A204.1 (cell line): ENCODE results near the gene FBLN1.
"Not testable (repeated sequence)": the region's sequence is repeated elsewhere in the genome, so short reads cannot be mapped to it uniquely, and the experiment has no call there.

ENCODE experiments used
- FAIRE-seq: peaks from 2 replicates; lab custom pipeline; 2012; peaks lifted over from hg19 to GRCh38; lab: Jason Lieb, UNC

The FBLN1 gene

GRCh38 chr22:45477366-45478107 is 25.1 kb upstream of the FBLN1 start:
- FAIRE-seq = no peak

- no peak for FAIRE-seq
Observed at GRCh38 chr22:45478108-45478771, 24.4 kb upstream of the FBLN1 start.

- FAIRE-seq = no peak
Observed at GRCh38 chr22:45480717-45481116, 22.0 kb upstream of the FBLN1 start.

GRCh38 chr22:45481661-45482060 is 21.0 kb upstream of the FBLN1 start:
- no peak for FAIRE-seq

- FAIRE-seq = no peak
Observed at GRCh38 chr22:45482169-45482568, 20.5 kb upstream of the FBLN1 start.

- FAIRE-seq = no peak
Observed at GRCh38 chr22:45483319-45483718, 19.4 kb upstream of the FBLN1 start.

- no peak for FAIRE-seq
Observed at GRCh38 chr22:45483918-45484499, 18.7 kb upstream of the FBLN1 start.

GRCh38 chr22:45484742-45485141 is 17.9 kb upstream of the FBLN1 start:
- FAIRE-seq = no peak

- no peak for FAIRE-seq
Observed at GRCh38 chr22:45485261-45485660, 17.4 kb upstream of the FBLN1 start.

GRCh38 chr22:45488764-45489370 is 13.8 kb upstream of the FBLN1 start:
- FAIRE-seq = no peak

- FAIRE-seq = no peak
Observed at GRCh38 chr22:45490836-45491235, 11.8 kb upstream of the FBLN1 start.

- FAIRE-seq = no peak
Observed at GRCh38 chr22:45491841-45492240, 10.8 kb upstream of the FBLN1 start.

- no peak for FAIRE-seq
Observed at GRCh38 chr22:45493286-45493771, 9.4 kb upstream of the FBLN1 start.

GRCh38 chr22:45494306-45494705 is 8.4 kb upstream of the FBLN1 start:
- not testable (repeated sequence) for FAIRE-seq

- FAIRE-seq = not testable (repeated sequence)
Observed at GRCh38 chr22:45495616-45496015, 7.1 kb upstream of the FBLN1 start.

- FAIRE-seq = no peak
Observed at GRCh38 chr22:45496451-45496941, 6.2 kb upstream of the FBLN1 start.

- no peak for FAIRE-seq
Observed at GRCh38 chr22:45497351-45498145, 5.1 kb upstream of the FBLN1 start.

GRCh38 chr22:45499746-45500145 is 2.9 kb upstream of the FBLN1 start:
- FAIRE-seq = no peak

GRCh38 chr22:45503050-45503815 is 550 bp downstream of the FBLN1 start:
- FAIRE-seq = no peak

GRCh38 chr22:45503816-45504372 is 1.2 kb downstream of the FBLN1 start:
- no peak for FAIRE-seq
